Measurements from ENCODE around the gene ENTPD1. TPM values are rescaled to one million over a fixed set of nuclear protein-coding genes. Genes with fewer than 3 reads are reported as not detected.

The ENTPD1 gene
- total and polyA plus RNA-seq, 10 of the 15 experiments (the other 5 are each of a cell fraction or from before 2014, with no cell fraction given) = 110 to 413 (median 161) TPM

GRCh38 chr10:95790982-95791381, 35.0 kb downstream of the ENTPD1 start:
- RAD21 ChIA-PET (ENCODE audit: unreplicated experiment) = interaction anchor here (0.6 to 9.6 kb wide), 13 partner anchors 7 to 500 kb away, joined by 3 to 141 read pairs (median 7); partner anchors contain the start of genes ENTPD1 and TCTN3
- in situ Hi-C loops (cut with MboI) = loop anchor here (5.0 kb wide), 1 partner anchor 41 kb away; no protein-coding TSS in a partner anchor
- no peaks in the 10 kb centered on the region for H3K27me3 ChIP-seq (replicated peaks in 1 of 2; ENCODE audit: control insufficient read depth in 2 of 2, insufficient read depth in 2 of 2, low read length in 1 of 2)
- H3K4me3 ChIP-seq = no peak overlapping the region
- H2AFZ ChIP-seq (ENCODE audit: control insufficient read depth, low read depth, low read length) = no peak overlapping the region
- H4K20me1 ChIP-seq (ENCODE audit: control insufficient read depth, insufficient read depth) = no peaks in the 10 kb centered on the region
- ATAC-seq (peak; percentile 61), FAIRE-seq (no peak), DNase-seq (ENCODE audit: low read depth, low spot score) (no peak)
- 1% methylated on average over 3 of the region's 3 CpGs for WGBS (ENCODE audit: insufficient coverage, insufficient replicate concordance, low lambda C conversion rate, missing lambda C conversion rate)
- POLR2A ChIA-PET = interaction anchor here (3.1 to 18.6 kb wide), 4 partner anchors 8 to 42 kb away, joined by 20 to 451 read pairs (median 64); partner anchors contain the start of gene ENTPD1
- BruUV-seq (replicated peaks) = no TSS peak
- H3K4me1 ChIP-seq (ENCODE audit: control insufficient read depth, insufficient read depth, low read length) = peaks cover 80% of the 10 kb centered on the region
- H3K4me2 ChIP-seq (ENCODE audit: control insufficient read depth, insufficient read depth) = peak overlapping the region; percentile 76
- intact Hi-C loops (cut with micrococcal nuclease; ENCODE audit: unreplicated experiment) = loop anchor here (1.0 to 2.0 kb wide), 3 partner anchors 30 to 97 kb away; no protein-coding TSS in a partner anchor
- peaks cover 100% of the 10 kb centered on the region for H3K79me2 ChIP-seq (ENCODE audit: control insufficient read depth, insufficient read depth, low read length)
- peak overlapping the region; percentile 93 for H3K27ac ChIP-seq (ENCODE audit: control insufficient read depth, insufficient read depth)
- CTCF ChIA-PET = interaction anchor here (1.0 to 3.5 kb wide), 5 partner anchors 34 to 97 kb away, joined by 6 to 28 read pairs (median 11); partner anchors contain the start of genes ENTPD1 and TCTN3
- peak overlapping the region; percentile 64 for H3K9ac ChIP-seq (ENCODE audit: control insufficient read depth, insufficient read depth, low read length)
- no peaks in the 10 kb centered on the region for H3K9me3 ChIP-seq (replicated peaks; ENCODE audit: control insufficient read depth, insufficient read depth, low read length)
- SMC1A ChIA-PET (ENCODE audit: uncharacterized antibody, unreplicated experiment) = interaction anchor here (0.7 to 27.8 kb wide), 10 partner anchors 9 to 500 kb away, joined by 3 to 795 read pairs (median 8); partner anchors contain the start of genes ENTPD1 and TCTN3
- H3K36me3 ChIP-seq (ENCODE audit: control insufficient read depth in 2 of 2, insufficient read depth in 2 of 2, low read length in 1 of 2) = peaks cover 4 to 8% of the 10 kb centered on the region in 2 experiments
- TF ChIP-seq NR2C2 (IDR thresholded peaks at IDR 0.05; ENCODE audit: borderline replicate concordance, control insufficient read depth, insufficient read length, low read depth) = no peak
- no peak for TF ChIP-seq HDAC6 (IDR thresholded peaks at IDR 0.05; ENCODE audit: unreplicated experiment)
- 0 out of 3 replicates have a peak, but pooled peaks have one; percentile 6 for TF ChIP-seq POU2F2 (IDR thresholded peaks at IDR 0.05; ENCODE audit: borderline replicate concordance, low read depth, low read length)
- no peak for TF ChIP-seq SMAD5 (IDR thresholded peaks at IDR 0.05; ENCODE audit: low read depth)
- TF ChIP-seq RUNX3 (IDR thresholded peaks at IDR 0.05; ENCODE audit: low read length) = peak; percentile 4; the same call in 1 of the 2 replicates
- peak; percentile 14; the same call in 1 of the 2 replicates for TF ChIP-seq IKZF1 (conservative IDR thresholded peaks at IDR 0.05)
- peak in 1 of 2 experiments; percentile 39; a peak in 2 of 4 replicates for TF ChIP-seq IKZF2 (IDR thresholded peaks at IDR 0.05)
- TF ChIP-seq SMARCA5 (IDR thresholded peaks at IDR 0.05) = no peak
- no peak for TF ChIP-seq PRDM15 (CRISPR knock-in tag; IDR thresholded peaks at IDR 0.05)
- TF ChIP-seq BMI1 (IDR thresholded peaks at IDR 0.05; ENCODE audit: borderline replicate concordance) = 0 out of 2 replicates have a peak, but pooled peaks have one; percentile 43
- TF ChIP-seq MLLT1 (IDR thresholded peaks at IDR 0.05) = peak; percentile 52; the same call in 1 of the 2 replicates
- TF ChIP-seq BACH1 (IDR thresholded peaks at IDR 0.05; ENCODE audit: borderline replicate concordance) = peak; percentile 97
- TF ChIP-seq CREM (IDR thresholded peaks at IDR 0.05; ENCODE audit: low read depth) = peak; percentile 41
- TF ChIP-seq BCL3 (IDR thresholded peaks at IDR 0.05; ENCODE audit: borderline replicate concordance, insufficient read depth, low read depth, low read length, poor library complexity, severe bottlenecking) = peak; percentile 34
- peak; percentile 53; the same call in 1 of the 2 replicates for TF ChIP-seq IRF4 (IDR thresholded peaks at IDR 0.05; ENCODE audit: low read depth, low read length)
- TF ChIP-seq MTA3 (IDR thresholded peaks at IDR 0.05; ENCODE audit: borderline replicate concordance, low read length) = no peak
- TF ChIP-seq JUNB (IDR thresholded peaks at IDR 0.05) = peak; percentile 76
- TF ChIP-seq CEBPB (IDR thresholded peaks at IDR 0.05; ENCODE audit: borderline replicate concordance in 1 of 2, low read depth in 2 of 2, low read length in 2 of 2) = 0 out of 4 replicates have a peak, but pooled peaks of 1 of the 2 experiments have one; percentile 40
